GM03348 (cell line): Measurements from ENCODE around the gene LITAFD.
"Not testable (repeated sequence)": the region's sequence is repeated elsewhere in the genome, so short reads cannot be mapped to it uniquely, and the experiment has no call there.

Experiments
- DNase-seq: peaks from one replicate; pipeline ENCODE4 v3.0.0; 2012; ENCODE audit warnings: low spot score

LITAFD gene

GRCh38 chr16:8894736-8895334 is 12.7 kb downstream of the LITAFD start:
- no peak for DNase-seq

DNA sequence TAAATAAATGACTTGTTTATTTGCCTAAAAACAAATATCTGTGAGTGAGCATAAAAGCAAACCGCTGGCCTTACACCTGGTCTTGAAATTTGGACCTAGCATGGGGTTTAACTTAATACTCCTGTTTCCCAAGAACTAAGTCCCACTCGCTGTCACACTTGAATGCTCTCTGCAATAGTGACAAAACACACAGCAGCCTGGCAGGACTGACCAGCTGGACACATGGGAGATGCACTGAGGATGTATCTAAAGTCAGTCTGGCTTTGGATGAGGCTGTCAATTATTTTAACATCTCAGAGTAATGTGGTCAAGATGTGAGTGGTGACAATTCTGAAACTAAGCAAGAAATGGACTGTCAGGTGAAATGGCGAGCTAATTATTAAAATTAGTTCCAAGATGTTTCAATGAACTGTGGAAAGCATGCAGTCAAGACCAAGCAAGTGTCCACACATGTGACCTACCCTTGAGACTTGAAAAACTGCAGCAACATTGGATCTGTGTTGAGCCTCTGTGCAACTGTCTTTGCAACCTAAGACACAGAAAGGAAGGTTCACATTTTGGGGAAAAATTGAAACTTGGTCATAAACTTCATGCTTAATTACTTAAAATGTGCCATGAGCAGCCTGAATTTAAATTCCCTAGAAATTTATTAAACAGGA is 16.6 kb downstream of the LITAFD start:
- DNase-seq = no peak

DNA sequence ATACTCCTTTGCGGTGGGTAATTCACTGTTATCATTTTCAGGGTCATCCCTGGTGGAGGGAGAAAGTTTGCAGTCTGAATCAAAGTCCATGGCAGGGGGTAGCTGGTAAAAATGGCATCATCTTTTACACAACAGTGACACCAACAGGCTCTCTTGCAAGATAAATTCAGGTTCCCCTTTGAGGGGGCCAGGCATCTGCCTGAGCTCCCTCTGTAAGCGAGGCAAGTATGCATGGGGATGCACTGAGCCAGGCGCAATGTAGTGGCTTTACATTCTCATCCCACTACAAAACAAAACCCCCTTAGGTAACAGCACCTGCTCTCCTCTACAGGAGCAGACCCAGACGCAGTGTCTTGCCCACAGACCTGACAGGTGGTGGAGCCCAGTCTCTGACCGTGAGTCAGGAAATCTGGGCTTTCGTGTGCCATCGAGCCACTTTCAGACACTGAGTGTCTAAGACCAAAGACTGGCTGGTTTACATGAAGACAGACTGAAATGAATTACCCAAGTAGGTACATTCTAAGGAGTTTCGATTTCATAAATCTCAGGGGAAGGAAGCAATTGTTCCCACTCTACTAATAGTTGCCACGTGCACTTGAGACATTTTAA is 17.7 kb downstream of the LITAFD start:
- no peak for DNase-seq

GRCh38 chr16:8900343-8900742 is 18.2 kb downstream of the LITAFD start:
- no peak for DNase-seq

- no peak for DNase-seq
Observed at GRCh38 chr16:8901320-8901861, 19.2 kb downstream of the LITAFD start.

GRCh38 chr16:8903004-8903403 is 20.9 kb downstream of the LITAFD start:
- no peak for DNase-seq

GRCh38 chr16:8904018-8904430 is 21.9 kb downstream of the LITAFD start:
- DNase-seq = no peak

- peak; percentile 39 for DNase-seq
Observed at GRCh38 chr16:8905168-8905762, 23.1 kb downstream of the LITAFD start.

GRCh38 chr16:8905795-8906591 is 23.8 kb downstream of the LITAFD start:
- no peak for DNase-seq

GRCh38 chr16:8907096-8907495 is 24.9 kb downstream of the LITAFD start:
- DNase-seq = no peak

- DNase-seq = no peak
Observed at GRCh38 chr16:8908810-8909468, 26.8 kb downstream of the LITAFD start.

DNA sequence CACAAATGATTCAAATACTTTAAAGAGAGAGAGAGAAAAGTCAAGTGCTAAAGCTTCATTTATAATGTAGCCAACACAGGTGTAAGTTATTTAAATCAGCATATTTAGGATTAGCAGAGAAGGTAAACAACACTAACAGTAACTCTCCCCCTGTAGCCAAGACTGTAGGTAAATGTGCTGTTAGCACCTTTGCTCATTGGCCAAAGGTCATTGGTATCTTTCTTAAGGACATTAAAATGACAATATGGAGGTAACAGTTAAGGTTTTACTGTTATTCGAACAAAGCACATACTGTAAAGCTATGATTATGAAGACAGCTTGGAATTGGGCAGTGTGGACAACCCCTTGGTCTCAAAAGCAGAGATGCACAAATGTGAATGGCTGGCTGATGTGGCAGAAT is 28.7 kb downstream of the LITAFD start:
- no peak for DNase-seq

GRCh38 chr16:8912793-8913192 is 30.6 kb downstream of the LITAFD start:
- no peak for DNase-seq

DNA sequence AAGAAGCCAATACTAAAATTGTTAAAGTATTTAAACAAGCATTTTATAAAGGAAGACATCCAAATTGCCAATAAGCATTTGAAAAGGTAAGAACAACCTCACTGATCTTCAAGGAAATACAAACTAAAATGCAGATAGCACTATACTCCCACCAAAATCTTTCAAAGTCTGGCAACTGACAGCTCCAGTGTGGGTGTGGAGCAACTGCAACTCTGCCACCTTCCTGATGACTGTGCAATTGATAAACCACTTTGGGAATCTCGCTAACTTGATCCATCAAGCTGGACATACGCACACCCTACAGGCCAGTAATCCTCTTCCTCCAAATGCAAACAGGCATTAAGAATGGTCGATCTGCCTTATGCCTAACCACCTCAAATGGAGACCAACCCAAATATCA is 31.9 kb downstream of the LITAFD start:
- no peak for DNase-seq

DNA sequence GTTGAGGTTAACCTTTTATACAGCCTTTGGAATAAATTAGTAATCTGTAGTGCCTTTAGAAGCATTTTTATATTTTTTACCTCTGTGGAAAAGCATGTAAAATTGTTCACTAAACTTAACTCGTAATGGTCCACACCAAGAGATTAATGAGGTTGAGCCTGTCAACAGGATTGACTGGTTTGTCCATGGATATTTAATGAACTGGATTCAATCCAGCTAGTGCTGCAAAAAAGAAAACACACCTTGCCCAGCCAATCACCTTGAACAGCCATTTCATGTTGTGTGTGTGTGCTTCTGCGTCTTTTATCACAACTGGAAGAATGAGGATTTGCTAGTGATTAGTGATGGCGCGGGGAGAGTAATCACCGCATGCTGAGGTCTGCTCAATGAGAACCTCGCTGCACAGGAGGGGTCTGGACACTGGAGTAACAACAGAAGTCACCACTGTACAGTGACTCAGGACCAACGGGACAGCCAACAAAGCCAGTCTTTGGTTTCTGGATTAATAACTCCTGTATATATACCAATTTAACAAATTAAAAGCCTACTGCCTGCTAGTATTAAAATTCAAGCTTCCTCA is 33.7 kb downstream of the LITAFD start:
- DNase-seq = no peak

DNA sequence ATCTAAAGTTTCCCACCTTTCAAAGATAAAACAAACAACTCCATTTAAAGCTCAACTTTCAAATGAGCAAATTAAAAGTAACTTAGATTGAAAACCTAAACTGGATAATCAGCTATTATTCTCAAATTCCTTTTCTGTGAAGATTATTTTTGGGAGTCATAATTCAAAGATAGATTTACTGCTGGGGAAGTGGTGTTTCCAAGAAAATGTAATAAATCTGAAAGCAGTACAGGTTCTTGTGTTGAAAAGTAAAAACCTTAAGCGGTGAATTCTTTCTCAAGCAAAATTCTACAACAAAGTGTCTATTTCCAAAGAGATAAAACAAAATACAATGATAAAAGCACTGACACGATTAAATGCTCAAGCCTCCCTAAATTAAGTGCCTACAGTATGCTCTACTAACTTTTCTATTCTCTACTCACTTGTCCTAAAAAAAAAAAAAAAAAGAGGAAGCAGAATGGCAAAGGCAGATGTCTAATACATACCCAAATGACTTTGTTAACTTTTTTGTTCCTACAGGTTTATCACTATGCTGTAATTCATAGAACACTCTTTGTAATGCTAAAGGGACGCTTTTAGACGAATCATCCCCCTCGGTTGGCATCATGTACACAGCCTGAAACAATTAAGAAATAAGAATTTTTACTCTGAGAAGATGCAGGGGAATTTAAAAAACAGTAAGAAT is 34.5 kb downstream of the LITAFD start:
- no peak for DNase-seq

DNA sequence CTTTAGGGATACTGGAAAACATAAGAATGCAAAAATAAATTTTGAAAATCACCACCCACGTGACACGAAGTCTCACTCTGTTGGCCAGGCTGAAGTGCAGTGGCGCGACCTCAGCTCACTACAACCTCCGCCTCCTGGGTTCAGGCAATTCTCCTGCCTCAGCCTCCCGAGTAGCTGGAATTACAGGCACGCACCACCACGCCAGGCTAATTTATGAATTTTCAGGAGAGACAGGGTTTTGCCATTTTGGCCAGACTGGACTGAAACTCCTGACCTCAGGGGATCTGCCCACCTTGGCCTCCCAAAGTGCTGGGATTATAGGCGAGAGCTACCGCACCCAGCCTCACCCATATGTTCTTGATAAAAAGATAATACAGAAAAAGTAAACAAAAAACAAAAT is 35.2 kb downstream of the LITAFD start:
- not testable (repeated sequence) for DNase-seq

- no peak for DNase-seq
Observed at GRCh38 chr16:8919089-8919933, 37.2 kb downstream of the LITAFD start.

GRCh38 chr16:8919934-8920462 is 37.8 kb downstream of the LITAFD start:
- no peak for DNase-seq
